GM18505 (cell line): ENCODE data around the gene TAGLN3.

ENCODE experiments used
- ATAC-seq: cut with Tn5 transposase; IDR thresholded peaks from one replicate; pipeline ENCODE4 v1.9.1; 2021; ENCODE audit not compliant: unreplicated experiment
- POLR2A ChIP-seq: IDR thresholded peaks from 4 replicates; pipeline ENCODE4 v1.6.1; 2011; ENCODE audit warnings: borderline replicate concordance; ENCODE audit not compliant: insufficient read depth, insufficient read length; ENCODE audit errors: extremely low read depth

The TAGLN3 gene

GRCh38 chr3:112005091-112005672 lies 6.5 kb downstream of the TAGLN3 start:
- no peak for TF ChIP-seq POLR2A
- ATAC-seq, result no peak

- no peak for ATAC-seq
- TF ChIP-seq POLR2A, result no peak
These were observed 8.9 kb downstream of the TAGLN3 start for GRCh38 chr3:112007633-112008032.

GRCh38 chr3:112009670-112010069 lies 10.9 kb downstream of the TAGLN3 start:
- ATAC-seq, result no peak

GRCh38 chr3:112010636-112011035 lies 11.9 kb downstream of the TAGLN3 start:
- TF ChIP-seq POLR2A, result no peak
- no peak for ATAC-seq

More at GRCh38 chr3:112009670-112010069, 10.9 kb downstream of the TAGLN3 start:
- no peak for TF ChIP-seq POLR2A

- no peak for TF ChIP-seq POLR2A
- ATAC-seq, result no peak
These were observed 12.7 kb downstream of the TAGLN3 start for GRCh38 chr3:112011376-112011940.

GRCh38 chr3:112012205-112012992 lies 13.7 kb downstream of the TAGLN3 start:
- TF ChIP-seq POLR2A, result no peak
- ATAC-seq, result no peak

- no peak for TF ChIP-seq POLR2A
- ATAC-seq, result peak; percentile 89
These were observed 14.5 kb downstream of the TAGLN3 start for GRCh38 chr3:112013058-112013783.

- peak; percentile 17 for ATAC-seq
- TF ChIP-seq POLR2A, result no peak
These were observed 15.0 kb downstream of the TAGLN3 start for GRCh38 chr3:112013784-112014143.

GRCh38 chr3:112017091-112017490 lies 18.4 kb downstream of the TAGLN3 start:
- no peak for TF ChIP-seq POLR2A
- ATAC-seq, result no peak

- no peak for ATAC-seq
- no peak for TF ChIP-seq POLR2A
These were observed 20.0 kb downstream of the TAGLN3 start for GRCh38 chr3:112018712-112019111.

- no peak for ATAC-seq
- TF ChIP-seq POLR2A, result no peak
These were observed 21.0 kb downstream of the TAGLN3 start for GRCh38 chr3:112019716-112020115.

- no peak for TF ChIP-seq POLR2A
- no peak for ATAC-seq
These were observed 22.0 kb downstream of the TAGLN3 start for GRCh38 chr3:112020674-112021085.

- TF ChIP-seq POLR2A, result no peak
- no peak for ATAC-seq
These were observed 28.4 kb downstream of the TAGLN3 start for GRCh38 chr3:112027142-112027541.
